Measurements from ENCODE around the gene CABLES2.

GRCh38 chr20:62451156-62451767 lies 44.2 kb upstream of the CABLES2 start:
- no peak for TF ChIP-seq CEBPB (IDR thresholded peaks at IDR 0.05)
- no peak for TF ChIP-seq CREB1 (IDR thresholded peaks at IDR 0.05; ENCODE audit: low read depth)
